Measurements from ENCODE around the gene ALS2.
"Not testable (repeated sequence)": the region's sequence is repeated elsewhere in the genome, so short reads cannot be mapped to it uniquely, and the experiment has no call there.

ALS2 gene

DNA sequence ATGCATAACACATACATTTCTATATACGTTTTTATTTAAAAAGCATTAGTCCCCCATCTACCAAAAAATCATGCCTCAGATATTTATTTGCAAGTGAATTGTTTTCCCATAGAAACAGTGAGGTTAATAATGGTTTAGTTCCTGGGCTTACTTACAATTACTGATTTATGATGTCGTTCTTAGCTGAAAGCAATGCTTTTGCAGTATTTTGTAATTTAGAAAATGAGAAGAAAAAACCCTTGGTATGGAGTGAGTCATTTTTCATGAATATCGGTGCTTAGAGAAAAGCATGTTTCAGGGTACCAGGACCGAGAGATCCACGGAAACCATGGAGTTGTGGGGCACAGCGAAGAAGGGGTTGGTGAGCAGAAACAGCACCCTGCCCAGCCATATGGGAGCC, 13.6 kb upstream of the ALS2 start:
- no peak overlapping the region for H3K4me3 ChIP-seq (ENCODE audit: low read depth, low read length)

DNA sequence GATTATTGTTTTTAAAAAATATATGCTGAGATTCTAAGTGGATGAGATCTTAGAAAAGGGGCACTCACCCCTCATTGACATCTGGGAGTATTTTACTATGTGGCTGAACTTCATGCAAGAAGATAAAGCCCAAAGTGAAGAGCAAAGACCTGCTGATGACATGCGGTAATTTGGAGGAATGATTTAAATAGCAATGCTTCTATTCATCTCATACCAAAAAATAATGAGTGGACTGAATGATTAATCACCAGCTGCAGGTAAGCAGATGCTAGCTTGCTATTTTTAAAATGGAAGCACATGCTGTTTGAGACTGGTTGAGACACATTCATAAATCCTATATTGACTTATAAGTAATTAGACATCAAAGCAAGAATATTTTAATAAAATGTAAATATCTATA, 12.9 kb upstream of the ALS2 start:
- no peak overlapping the region for H3K4me3 ChIP-seq (ENCODE audit: low read depth, low read length)

DNA sequence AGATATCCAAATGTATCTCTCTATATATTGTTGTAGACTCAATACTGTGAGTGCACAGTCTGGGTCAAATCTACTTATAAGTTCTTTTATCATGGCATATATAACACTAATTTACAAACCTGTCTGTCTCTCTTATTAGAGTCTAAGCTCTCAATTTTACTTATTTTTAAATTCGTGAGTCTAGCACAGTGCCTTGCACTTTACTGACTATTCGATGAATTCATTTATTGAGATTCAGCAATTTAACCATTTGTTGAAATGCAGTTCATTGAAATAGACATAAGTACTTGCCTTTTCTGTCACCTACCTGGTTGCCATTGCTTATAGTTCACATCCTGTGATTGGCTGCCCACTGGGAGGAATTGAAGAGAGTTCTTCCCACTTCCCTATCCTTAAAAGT, 10.3 kb upstream of the ALS2 start:
- H3K4me3 ChIP-seq (ENCODE audit: low read depth, low read length), result no peak overlapping the region

- H3K4me3 ChIP-seq (ENCODE audit: low read depth, low read length), result no peak overlapping the region
These were observed 9.6 kb upstream of the ALS2 start for GRCh38 chr2:201790291-201790690.

DNA sequence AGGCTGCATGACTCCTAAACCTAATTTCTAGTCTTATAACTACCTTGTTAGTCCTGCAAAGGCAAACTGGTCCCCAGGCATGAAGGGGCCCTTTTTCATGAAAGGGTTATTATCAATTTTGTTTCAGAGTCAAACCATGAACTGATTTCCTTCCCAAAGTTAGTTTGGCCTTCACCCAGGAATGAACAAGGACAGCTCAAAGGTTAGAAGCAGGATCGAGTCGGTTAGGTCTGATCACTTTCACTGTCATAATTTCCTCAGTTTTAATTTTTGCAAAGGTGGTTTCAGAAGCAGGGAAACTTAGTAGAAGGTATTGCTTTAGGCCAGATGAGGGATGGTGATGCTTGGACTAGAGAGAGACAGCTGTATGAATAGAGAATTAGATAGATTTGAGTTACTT, 8.7 kb upstream of the ALS2 start:
- no peak overlapping the region for H3K4me3 ChIP-seq (ENCODE audit: low read depth, low read length)

- no peak overlapping the region for H3K4me3 ChIP-seq (ENCODE audit: low read depth, low read length)
These were observed 7.6 kb upstream of the ALS2 start for GRCh38 chr2:201788371-201788770.

- H3K4me3 ChIP-seq (ENCODE audit: low read depth, low read length), result no peak overlapping the region
These were observed 5.7 kb upstream of the ALS2 start for GRCh38 chr2:201786471-201786870.

GRCh38 chr2:201785135-201785534, 4.4 kb upstream of the ALS2 start:
- H3K4me3 ChIP-seq (ENCODE audit: low read depth, low read length), result no peak overlapping the region

GRCh38 chr2:201784563-201784962, 3.8 kb upstream of the ALS2 start:
- no peak overlapping the region for H3K4me3 ChIP-seq (ENCODE audit: low read depth, low read length)

GRCh38 chr2:201781557-201782051, 871 bp upstream of the ALS2 start:
- peak overlapping the region; percentile 75 for H3K4me3 ChIP-seq (ENCODE audit: low read depth, low read length)

- peak overlapping the region; percentile 75 for H3K4me3 ChIP-seq (ENCODE audit: low read depth, low read length)
These were observed 646 bp downstream of the ALS2 start for GRCh38 chr2:201779901-201780673.

DNA sequence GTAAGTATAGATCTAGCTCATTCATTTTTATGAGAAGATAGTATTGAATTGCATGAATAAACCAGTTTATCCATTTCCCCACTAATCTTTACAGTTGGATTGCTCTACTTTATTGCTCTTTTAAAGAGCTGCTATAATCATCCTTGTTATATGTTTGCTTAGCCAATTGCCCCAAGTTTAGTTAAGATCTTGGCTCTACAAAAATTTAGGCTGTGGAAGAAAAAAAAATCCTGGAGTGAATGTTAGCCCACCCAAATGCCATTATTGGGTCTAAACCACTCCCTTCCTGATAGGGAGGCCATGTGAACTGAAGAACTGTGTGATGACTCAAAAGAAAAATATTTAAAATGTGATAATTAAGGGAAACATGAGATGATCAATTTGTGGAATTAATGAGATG, 2.9 kb downstream of the ALS2 start:
- H3K4me3 ChIP-seq (ENCODE audit: low read depth, low read length), result no peak overlapping the region

- H3K4me3 ChIP-seq (ENCODE audit: low read depth, low read length), result no peak overlapping the region
These were observed 3.7 kb downstream of the ALS2 start for GRCh38 chr2:201777043-201777442.

GRCh38 chr2:201775326-201775725, 5.4 kb downstream of the ALS2 start:
- H3K4me3 ChIP-seq (ENCODE audit: low read depth, low read length), result no peak overlapping the region

GRCh38 chr2:201774546-201774945, 6.2 kb downstream of the ALS2 start:
- no peak overlapping the region for H3K4me3 ChIP-seq (ENCODE audit: low read depth, low read length)

- no peak overlapping the region for H3K4me3 ChIP-seq (ENCODE audit: low read depth, low read length)
These were observed 6.7 kb downstream of the ALS2 start for GRCh38 chr2:201773990-201774389.

GRCh38 chr2:201769666-201770373, 10.9 kb downstream of the ALS2 start:
- H3K4me3 ChIP-seq (ENCODE audit: low read depth, low read length), result no peak overlapping the region

DNA sequence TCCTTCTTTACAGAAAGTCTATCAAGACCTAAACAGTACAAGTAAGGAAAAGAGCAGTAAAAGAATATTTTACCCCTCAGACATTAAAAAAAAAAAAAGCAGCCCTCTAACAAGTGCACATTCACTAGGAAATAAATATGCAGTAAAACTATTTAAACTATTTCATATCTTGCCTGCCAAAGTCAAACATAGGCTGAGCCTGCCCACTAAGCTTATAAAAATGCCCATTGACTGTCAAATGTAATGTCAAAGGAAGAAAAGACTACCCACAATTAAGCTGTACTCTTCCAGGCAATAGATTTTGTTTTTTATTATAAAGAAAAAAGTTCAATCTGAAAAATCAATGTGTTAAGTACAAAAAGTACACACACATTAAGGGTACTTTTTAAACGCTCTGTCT, 11.8 kb downstream of the ALS2 start:
- no peak overlapping the region for H3K4me3 ChIP-seq (ENCODE audit: low read depth, low read length)

DNA sequence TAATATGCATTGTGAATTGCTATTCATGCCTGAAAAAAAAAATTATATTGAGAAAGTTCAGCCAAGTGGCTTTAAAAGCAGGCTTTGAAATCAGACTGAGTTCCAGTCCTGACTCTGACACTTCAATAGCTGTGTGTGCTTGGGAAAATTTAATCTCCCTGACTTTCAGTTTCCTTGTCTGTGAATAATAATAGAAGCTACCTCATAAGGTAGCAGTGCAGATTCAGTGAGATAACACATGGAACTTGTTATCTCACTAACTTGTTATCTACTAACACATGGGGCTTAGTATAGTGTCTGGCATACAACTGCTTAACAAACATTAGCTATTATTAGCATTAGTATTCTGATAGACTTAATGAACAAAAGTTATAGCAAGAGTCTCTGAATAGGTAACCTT, 14.9 kb downstream of the ALS2 start:
- H3K4me3 ChIP-seq (ENCODE audit: low read depth, low read length), result no peak overlapping the region

GRCh38 chr2:201764469-201764868, 16.3 kb downstream of the ALS2 start:
- H3K4me3 ChIP-seq (ENCODE audit: low read depth, low read length), result not testable (repeated sequence)

- no peak overlapping the region for H3K4me3 ChIP-seq (ENCODE audit: low read depth, low read length)
These were observed 19.6 kb downstream of the ALS2 start for GRCh38 chr2:201761101-201761500.

DNA sequence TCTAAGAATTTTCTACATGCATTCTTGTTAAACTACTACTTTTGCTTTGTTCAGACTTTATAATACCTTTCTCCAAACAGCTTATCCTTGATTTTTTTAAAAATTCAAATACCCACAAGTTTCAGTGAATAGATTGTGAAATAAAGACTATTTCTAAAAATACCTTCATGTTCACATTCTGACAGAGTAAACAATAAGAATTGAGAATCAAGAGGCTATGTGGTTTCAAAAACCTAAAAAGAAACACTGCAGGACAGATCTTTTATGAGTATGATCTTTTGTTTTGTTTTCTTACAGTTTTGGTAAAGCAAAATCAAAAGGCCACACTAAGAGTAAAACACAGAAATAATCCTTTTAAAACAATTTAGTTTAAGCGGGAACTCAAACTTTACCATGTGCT, 21.2 kb downstream of the ALS2 start:
- H3K4me3 ChIP-seq (ENCODE audit: low read depth, low read length), result no peak overlapping the region
